KOPT-K1 (cell line): ENCODE results near the gene STX18.
"Not testable (repeated sequence)": the region's sequence is repeated elsewhere in the genome, so short reads cannot be mapped to it uniquely, and the experiment has no call there.

Experiments
- H3K27ac ChIP-seq: fragments of 200-600 bp; sonication (generic); 2 replicates; pipeline ENCODE4 v1.5.1; 2016; ENCODE audit warnings: antibody characterized with exemption, mild to moderate bottlenecking, low read depth, low read length; ENCODE audit not compliant: poor library complexity, severe bottlenecking
- H3K36me3 ChIP-seq: fragments of 200-600 bp; sonication (generic); 2 replicates; pipeline ENCODE4 v1.5.1; 2017; ENCODE audit warnings: antibody characterized with exemption, mild to moderate bottlenecking, low read length, moderate library complexity; ENCODE audit not compliant: insufficient read depth
- H3K9me3 ChIP-seq: fragments of 200-600 bp; sonication (generic); 2 replicates; pipeline ENCODE4 v1.5.1; 2017; ENCODE audit warnings: antibody characterized with exemption, low read length, mild to moderate bottlenecking; ENCODE audit not compliant: insufficient read depth, poor library complexity, severe bottlenecking

The STX18 gene

GRCh38 chr4:4568806-4569427, 27.1 kb upstream of the STX18 start:
- Histone ChIP-seq H3K27ac (no peak overlapping the region), H3K36me3 (peaks cover 13% of the 10 kb centered on the region; the same call in 1 of the 2 replicates), H3K9me3 (no peaks in the 10 kb centered on the region)

- H3K36me3 ChIP-seq, result peaks cover 13% of the 10 kb centered on the region; the same call in 1 of the 2 replicates
- H3K9me3 ChIP-seq, H3K27ac ChIP-seq: not testable (repeated sequence)
Measured at GRCh38 chr4:4566359-4566758, 24.5 kb upstream of the STX18 start.

- no peak overlapping the region for H3K27ac ChIP-seq
- H3K9me3 ChIP-seq, result no peaks in the 10 kb centered on the region
Measured at GRCh38 chr4:4564522-4564921, 22.7 kb upstream of the STX18 start.

GRCh38 chr4:4560642-4561041, 18.8 kb upstream of the STX18 start:
- no peaks in the 10 kb centered on the region for H3K9me3 ChIP-seq
- peaks cover 9% of the 10 kb centered on the region; the same call in 1 of the 2 replicates for H3K36me3 ChIP-seq
- H3K27ac ChIP-seq, result no peak overlapping the region

More at GRCh38 chr4:4564522-4564921, 22.7 kb upstream of the STX18 start:
- peaks cover 9% of the 10 kb centered on the region; the same call in 1 of the 2 replicates for H3K36me3 ChIP-seq

GRCh38 chr4:4560136-4560535, 18.3 kb upstream of the STX18 start:
- H3K27ac ChIP-seq, result no peak overlapping the region

GRCh38 chr4:4559596-4559995, 17.7 kb upstream of the STX18 start:
- no peaks in the 10 kb centered on the region for H3K9me3 ChIP-seq
- peaks cover 3% of the 10 kb centered on the region; the same call in 1 of the 2 replicates for H3K36me3 ChIP-seq
- H3K27ac ChIP-seq, result no peak overlapping the region

More at GRCh38 chr4:4560136-4560535, 18.3 kb upstream of the STX18 start:
- peaks cover 9% of the 10 kb centered on the region; the same call in 1 of the 2 replicates for H3K36me3 ChIP-seq
- H3K9me3 ChIP-seq, result no peaks in the 10 kb centered on the region

- no peaks in the 10 kb centered on the region for H3K9me3 ChIP-seq
- H3K27ac ChIP-seq, result no peak overlapping the region
- H3K36me3 ChIP-seq, result no peaks in the 10 kb centered on the region
Measured at GRCh38 chr4:4558881-4559280, 17.0 kb upstream of the STX18 start.

- peaks cover 14% of the 10 kb centered on the region; the same call in 1 of the 2 replicates for H3K36me3 ChIP-seq
- no peak overlapping the region for H3K27ac ChIP-seq
- H3K9me3 ChIP-seq, result no peaks in the 10 kb centered on the region
Measured at GRCh38 chr4:4555916-4556315, 14.1 kb upstream of the STX18 start.

GRCh38 chr4:4554234-4554633, 12.4 kb upstream of the STX18 start:
- Histone ChIP-seq H3K36me3 (peaks cover 14% of the 10 kb centered on the region; the same call in 1 of the 2 replicates), H3K27ac (no peak overlapping the region), H3K9me3 (no peaks in the 10 kb centered on the region)

- peaks cover 33% of the 10 kb centered on the region; the same call in 1 of the 2 replicates for H3K36me3 ChIP-seq
- not testable (repeated sequence) for H3K9me3 ChIP-seq, H3K27ac ChIP-seq
Measured at GRCh38 chr4:4552042-4552441, 10.2 kb upstream of the STX18 start.

- H3K9me3 ChIP-seq, H3K27ac ChIP-seq: not testable (repeated sequence)
- H3K36me3 ChIP-seq, result peaks cover 39% of the 10 kb centered on the region; the same call in 1 of the 2 replicates
Measured at GRCh38 chr4:4550161-4550560, 8.3 kb upstream of the STX18 start.

GRCh38 chr4:4549534-4549933, 7.7 kb upstream of the STX18 start:
- peaks cover 39% of the 10 kb centered on the region; the same call in 1 of the 2 replicates for H3K36me3 ChIP-seq
- no peak overlapping the region for H3K27ac ChIP-seq
- no peaks in the 10 kb centered on the region for H3K9me3 ChIP-seq

- peak overlapping the region; percentile 64 for H3K27ac ChIP-seq
Measured at GRCh38 chr4:4542774-4543485, 1.1 kb upstream of the STX18 start.

GRCh38 chr4:4541040-4541631, 712 bp downstream of the STX18 start:
- Histone ChIP-seq H3K36me3 (no peaks in the 10 kb centered on the region; the same call in 1 of the 2 replicates), H3K27ac (peak overlapping the region; percentile 64), H3K9me3 (no peaks in the 10 kb centered on the region)

More at GRCh38 chr4:4542774-4543485, 1.1 kb upstream of the STX18 start:
- Histone ChIP-seq H3K36me3 (peaks cover 16% of the 10 kb centered on the region; the same call in 1 of the 2 replicates), H3K9me3 (no peaks in the 10 kb centered on the region)

GRCh38 chr4:4539481-4539880, 2.4 kb downstream of the STX18 start:
- H3K36me3 ChIP-seq, result no peaks in the 10 kb centered on the region
- H3K27ac ChIP-seq, result no peak overlapping the region
- no peaks in the 10 kb centered on the region for H3K9me3 ChIP-seq
